Measurements from ENCODE around the gene KAT8.
A peak's percentile ranks its signal among the peaks of the same experiment; 100 is the strongest.
"Not testable (repeated sequence)": the region's sequence is repeated elsewhere in the genome, so short reads cannot be mapped to it uniquely, and the experiment has no call there.

The KAT8 gene

GRCh38 chr16:31135535-31136286 is 18.2 kb downstream of the KAT8 start, which contains the start of gene PRSS8:
Gene PRSS8, minus strand, starts transcription at chr16:31135727. Its CDS starts 229 bp downstream, at chr16:31135498.
- Histone ChIP-seq H3K4me1 (ENCODE audit: control insufficient read depth in 1 of 2, insufficient read depth in 2 of 2, low read length in 2 of 2) (peaks cover 0 to 9% of the 10 kb centered on the region in 2 donors), H3K36me3 (ENCODE audit: control insufficient read depth in 1 of 2, insufficient read depth in 2 of 2, low read length in 2 of 2) (peaks cover 11 to 17% of the 10 kb centered on the region in 2 donors), H3K4me3 (ENCODE audit: low read depth in 1 of 2, low read length in 2 of 2) (peak within 1 kb of the TSS in 1 of 2 donors; percentile 70), H3K9me3 (ENCODE audit: control insufficient read depth in 1 of 2, low read length in 2 of 2) (no peaks in the 10 kb centered on the region), H3K27ac (ENCODE audit: low read length) (peak within 1 kb of the TSS; percentile 90), H3K27me3 (ENCODE audit: low read depth, low read length) (no peaks in the 10 kb centered on the region)

GRCh38 chr16:31136287-31136662 is 18.8 kb downstream of the KAT8 start:
- Histone ChIP-seq H3K27me3 (ENCODE audit: low read depth, low read length) (no peaks in the 10 kb centered on the region), H3K9me3 (ENCODE audit: control insufficient read depth in 1 of 2, low read length in 2 of 2) (no peaks in the 10 kb centered on the region), H3K4me3 (ENCODE audit: low read depth in 1 of 2, low read length in 2 of 2) (no peak overlapping the region), H3K36me3 (ENCODE audit: control insufficient read depth in 1 of 2, insufficient read depth in 2 of 2, low read length in 2 of 2) (peaks cover 5 to 11% of the 10 kb centered on the region in 2 donors), H3K4me1 (ENCODE audit: control insufficient read depth in 1 of 2, insufficient read depth in 2 of 2, low read length in 2 of 2) (peaks cover under 1 to 15% of the 10 kb centered on the region in 2 donors), H3K27ac (ENCODE audit: low read length) (no peak overlapping the region)

- H3K27ac ChIP-seq (ENCODE audit: low read length); H3K9me3 ChIP-seq (ENCODE audit: control insufficient read depth in 1 of 2, low read length in 2 of 2): not testable (repeated sequence)
- peaks cover 5 to 21% of the 10 kb centered on the region in 2 donors for H3K4me1 ChIP-seq (ENCODE audit: control insufficient read depth in 1 of 2, insufficient read depth in 2 of 2, low read length in 2 of 2)
Measured at GRCh38 chr16:31136822-31137499, 19.5 kb downstream of the KAT8 start.

GRCh38 chr16:31138621-31139578 is 21.4 kb downstream of the KAT8 start:
- H3K4me3 ChIP-seq (ENCODE audit: low read depth in 1 of 2, low read length in 2 of 2): no peak overlapping the region
- peaks cover 5 to 27% of the 10 kb centered on the region in 2 donors for H3K4me1 ChIP-seq (ENCODE audit: control insufficient read depth in 1 of 2, insufficient read depth in 2 of 2, low read length in 2 of 2)
- no peak overlapping the region for H3K27ac ChIP-seq (ENCODE audit: low read length)

More at GRCh38 chr16:31136822-31137499, 19.5 kb downstream of the KAT8 start:
- H3K36me3 ChIP-seq (ENCODE audit: control insufficient read depth in 1 of 2, insufficient read depth in 2 of 2, low read length in 2 of 2); H3K4me3 ChIP-seq (ENCODE audit: low read depth in 1 of 2, low read length in 2 of 2); H3K27me3 ChIP-seq (ENCODE audit: low read depth, low read length): not testable (repeated sequence)

GRCh38 chr16:31141071-31141469 is 23.6 kb downstream of the KAT8 start:
- H3K4me3 ChIP-seq (ENCODE audit: low read depth in 1 of 2, low read length in 2 of 2): peak overlapping the region in 1 of 2 donors; percentile 57
- H3K27me3 ChIP-seq (ENCODE audit: low read depth, low read length); H3K36me3 ChIP-seq (ENCODE audit: control insufficient read depth in 1 of 2, insufficient read depth in 2 of 2, low read length in 2 of 2); H3K9me3 ChIP-seq (ENCODE audit: control insufficient read depth in 1 of 2, low read length in 2 of 2): not testable (repeated sequence)
- peaks cover 5 to 19% of the 10 kb centered on the region in 2 donors for H3K4me1 ChIP-seq (ENCODE audit: control insufficient read depth in 1 of 2, insufficient read depth in 2 of 2, low read length in 2 of 2)
- peak overlapping the region; percentile 80 for H3K27ac ChIP-seq (ENCODE audit: low read length)

More at GRCh38 chr16:31138621-31139578, 21.4 kb downstream of the KAT8 start:
- Histone ChIP-seq H3K36me3 (ENCODE audit: control insufficient read depth in 1 of 2, insufficient read depth in 2 of 2, low read length in 2 of 2) (no peaks in the 10 kb centered on the region), H3K9me3 (ENCODE audit: control insufficient read depth in 1 of 2, low read length in 2 of 2) (no peaks in the 10 kb centered on the region), H3K27me3 (ENCODE audit: low read depth, low read length) (no peaks in the 10 kb centered on the region)

GRCh38 chr16:31141489-31142108 is 24.1 kb downstream of the KAT8 start:
- H3K4me1 ChIP-seq (ENCODE audit: control insufficient read depth in 1 of 2, insufficient read depth in 2 of 2, low read length in 2 of 2): peaks cover 5 to 19% of the 10 kb centered on the region in 2 donors
- H3K27me3 ChIP-seq (ENCODE audit: low read depth, low read length): no peaks in the 10 kb centered on the region
- H3K27ac ChIP-seq (ENCODE audit: low read length): peak overlapping the region; percentile 80
- no peaks in the 10 kb centered on the region for H3K9me3 ChIP-seq (ENCODE audit: control insufficient read depth in 1 of 2, low read length in 2 of 2)
- H3K36me3 ChIP-seq (ENCODE audit: control insufficient read depth in 1 of 2, insufficient read depth in 2 of 2, low read length in 2 of 2): no peaks in the 10 kb centered on the region
- peak overlapping the region; percentile 54 to 57 for H3K4me3 ChIP-seq (ENCODE audit: low read depth in 1 of 2, low read length in 2 of 2)

GRCh38 chr16:31142109-31143010 is 24.9 kb downstream of the KAT8 start:
- Histone ChIP-seq H3K4me1 (ENCODE audit: control insufficient read depth in 1 of 2, insufficient read depth in 2 of 2, low read length in 2 of 2) (peaks cover 5 to 19% of the 10 kb centered on the region in 2 donors), H3K9me3 (ENCODE audit: control insufficient read depth in 1 of 2, low read length in 2 of 2) (no peaks in the 10 kb centered on the region), H3K27me3 (ENCODE audit: low read depth, low read length) (no peaks in the 10 kb centered on the region), H3K27ac (ENCODE audit: low read length) (peak overlapping the region; percentile 80), H3K36me3 (ENCODE audit: control insufficient read depth in 1 of 2, insufficient read depth in 2 of 2, low read length in 2 of 2) (no peaks in the 10 kb centered on the region), H3K4me3 (ENCODE audit: low read depth in 1 of 2, low read length in 2 of 2) (peak overlapping the region; percentile 54 to 57)

GRCh38 chr16:31143011-31143693 is 25.7 kb downstream of the KAT8 start:
- H3K9me3 ChIP-seq (ENCODE audit: control insufficient read depth in 1 of 2, low read length in 2 of 2): no peaks in the 10 kb centered on the region
- no peak overlapping the region for H3K27ac ChIP-seq (ENCODE audit: low read length)
- H3K4me3 ChIP-seq (ENCODE audit: low read depth in 1 of 2, low read length in 2 of 2): peak overlapping the region in 1 of 2 donors; percentile 54
- no peaks in the 10 kb centered on the region for H3K27me3 ChIP-seq (ENCODE audit: low read depth, low read length)
- H3K4me1 ChIP-seq (ENCODE audit: control insufficient read depth in 1 of 2, insufficient read depth in 2 of 2, low read length in 2 of 2): peaks cover 5 to 19% of the 10 kb centered on the region in 2 donors
- no peaks in the 10 kb centered on the region for H3K36me3 ChIP-seq (ENCODE audit: control insufficient read depth in 1 of 2, insufficient read depth in 2 of 2, low read length in 2 of 2)

GRCh38 chr16:31143694-31144148 is 26.3 kb downstream of the KAT8 start:
- H3K4me3 ChIP-seq (ENCODE audit: low read depth in 1 of 2, low read length in 2 of 2): no peak overlapping the region
- no peaks in the 10 kb centered on the region for H3K36me3 ChIP-seq (ENCODE audit: control insufficient read depth in 1 of 2, insufficient read depth in 2 of 2, low read length in 2 of 2)
- H3K27ac ChIP-seq (ENCODE audit: low read length): no peak overlapping the region
- H3K27me3 ChIP-seq (ENCODE audit: low read depth, low read length): no peaks in the 10 kb centered on the region
- no peaks in the 10 kb centered on the region for H3K9me3 ChIP-seq (ENCODE audit: control insufficient read depth in 1 of 2, low read length in 2 of 2)
- peaks cover 5 to 19% of the 10 kb centered on the region in 2 donors for H3K4me1 ChIP-seq (ENCODE audit: control insufficient read depth in 1 of 2, insufficient read depth in 2 of 2, low read length in 2 of 2)

All from muscle layer of duodenum (tissue), 2 donors.